Body of pancreas (tissue), 4 donors: Measurements from ENCODE around the gene CDK8.

Experiments used
- CTCF ChIP-seq, 7 experiments: fragments of 450-650 bp in 4 of 7; fragments of 200-600 bp in 3 of 7; sonication (generic) in 3 of 7; IDR thresholded peaks; one replicate each; pipeline ENCODE4 v1.5.1; 2016 to 2019; ENCODE audit warnings: antibody characterized with exemption in 7 of 7
- POLR2A ChIP-seq, 3 donors: fragments of 450-650 bp; IDR thresholded peaks; one replicate each; pipeline ENCODE4 v1.6.1; 2016; ENCODE audit warnings: antibody characterized with exemption in 3 of 3, mild to moderate bottlenecking in 2 of 3

- no peak for TF ChIP-seq CTCF (IDR thresholded peaks at IDR 0.05)
- no peak for TF ChIP-seq POLR2A (IDR thresholded peaks at IDR 0.05)
Measured at GRCh38 chr13:26266311-26266710, 12.4 kb downstream of the CDK8 start.
